ENCODE results near the gene OSBP. TPM values are rescaled to one million over a fixed set of nuclear protein-coding genes. Genes with fewer than 3 reads are reported as not detected.
A peak's percentile ranks its signal among the peaks of the same experiment; 100 is the strongest.

OSBP gene
- total RNA-seq, 8 experiments from 2014 or later = 21.4 to 52.2 (median 33.2) TPM

- ATAC-seq (replicated peaks in 6 of 8) = no peak
- WGBS, 10 experiments = 0 to 100% (median 67%) methylated on average over 1 to 2 of the region's 3 CpGs
- Histone ChIP-seq H3K27ac (no peak overlapping the region), H3K4me1 (replicated peaks in 1 of 2) (no peaks in the 10 kb centered on the region), H3K4me3 (no peak overlapping the region)
- in situ Hi-C loops (cut with MboI; ENCODE audit: low pct_unique_long_range_greater_than_20kb in 2 of 9, low sequenced_read_pairs in 9 of 9, unreplicated experiment in 9 of 9) = no loop called here
Observed at GRCh38 chr11:59625703-59626102, 10.1 kb upstream of the OSBP start.

GRCh38 chr11:59617876-59618275, 2.3 kb upstream of the OSBP start:
- no peak for ATAC-seq (replicated peaks in 6 of 8)
- in situ Hi-C loops (cut with MboI; ENCODE audit: low pct_unique_long_range_greater_than_20kb in 2 of 9, low sequenced_read_pairs in 9 of 9, unreplicated experiment in 9 of 9) = no loop called here
- Histone ChIP-seq H3K4me1 (replicated peaks in 1 of 2) (peaks cover 15 to 21% of the 10 kb centered on the region in 2 donors), H3K27ac (peak overlapping the region in 1 of 2 donors; percentile 96), H3K4me3 (no peak overlapping the region)
- 20 to 100% (median 80%) methylated on average over 1 of the region's 1 CpG for WGBS, 10 experiments

DNA sequence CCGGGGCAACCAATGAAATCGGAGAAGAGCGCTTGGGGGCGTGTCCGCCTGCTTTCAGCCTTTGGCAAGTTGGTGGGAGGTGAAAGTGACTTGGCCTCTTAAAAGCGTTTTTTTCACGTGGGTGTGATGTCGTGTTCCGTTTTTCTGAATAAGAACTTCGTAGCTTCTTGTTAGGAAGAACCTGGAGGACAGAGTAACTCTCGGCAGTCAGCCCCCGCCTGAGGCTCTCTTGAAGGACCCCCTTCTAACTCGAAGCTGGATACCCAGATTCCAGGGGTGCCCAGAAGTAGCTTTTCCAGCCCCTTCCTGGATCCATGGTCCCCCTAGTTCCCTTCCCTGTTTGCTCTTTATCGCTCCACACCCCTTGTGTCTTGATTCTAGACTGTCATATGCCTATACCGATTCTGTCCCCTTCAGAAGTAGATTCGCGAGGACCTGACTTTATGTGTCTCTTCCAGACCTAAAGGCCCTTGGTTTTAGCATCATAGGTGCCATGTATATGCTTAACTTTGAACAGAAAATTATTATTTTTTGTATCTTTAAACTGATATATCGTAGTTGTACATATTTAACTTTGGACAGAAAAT, 915 bp upstream of the OSBP start:
- H3K27ac ChIP-seq = peak overlapping the region; percentile 90 to 96
- in situ Hi-C loops (cut with MboI; ENCODE audit: low pct_unique_long_range_greater_than_20kb in 2 of 9, low sequenced_read_pairs in 9 of 9, unreplicated experiment in 9 of 9) = no loop called here
- ATAC-seq (replicated peaks in 6 of 8) = peak in 1 of 8 experiments; percentile 0
- peak overlapping the region; percentile 36 to 43 (median 38) for H3K4me3 ChIP-seq
- WGBS, 10 experiments = 0 to 67% (median 16%) methylated on average over 1 to 11 of the region's 18 CpGs; no CpG with 5 or more reads in 1 of the 10 experiments
- peaks cover 15 to 34% of the 10 kb centered on the region in 2 donors for H3K4me1 ChIP-seq (replicated peaks in 1 of 2)

- peaks cover 15 to 35% of the 10 kb centered on the region in 2 donors for H3K4me1 ChIP-seq (replicated peaks in 1 of 2)
- H3K4me3 ChIP-seq = peak overlapping the region; percentile 61 to 95 (median 81)
- no peak for ATAC-seq (replicated peaks in 6 of 8)
- in situ Hi-C loops (cut with MboI; ENCODE audit: low pct_unique_long_range_greater_than_20kb in 2 of 9, low sequenced_read_pairs in 9 of 9, unreplicated experiment in 9 of 9) = no loop called here
- peak overlapping the region; percentile 95 to 99 for H3K27ac ChIP-seq
- WGBS, 10 experiments = 0 to 8% (median 0%) methylated on average over 2 to 5 of the region's 51 CpGs; no CpG with 5 or more reads in 7 of the 10 experiments
Observed at GRCh38 chr11:59615120-59615636, 396 bp downstream of the OSBP start.

DNA sequence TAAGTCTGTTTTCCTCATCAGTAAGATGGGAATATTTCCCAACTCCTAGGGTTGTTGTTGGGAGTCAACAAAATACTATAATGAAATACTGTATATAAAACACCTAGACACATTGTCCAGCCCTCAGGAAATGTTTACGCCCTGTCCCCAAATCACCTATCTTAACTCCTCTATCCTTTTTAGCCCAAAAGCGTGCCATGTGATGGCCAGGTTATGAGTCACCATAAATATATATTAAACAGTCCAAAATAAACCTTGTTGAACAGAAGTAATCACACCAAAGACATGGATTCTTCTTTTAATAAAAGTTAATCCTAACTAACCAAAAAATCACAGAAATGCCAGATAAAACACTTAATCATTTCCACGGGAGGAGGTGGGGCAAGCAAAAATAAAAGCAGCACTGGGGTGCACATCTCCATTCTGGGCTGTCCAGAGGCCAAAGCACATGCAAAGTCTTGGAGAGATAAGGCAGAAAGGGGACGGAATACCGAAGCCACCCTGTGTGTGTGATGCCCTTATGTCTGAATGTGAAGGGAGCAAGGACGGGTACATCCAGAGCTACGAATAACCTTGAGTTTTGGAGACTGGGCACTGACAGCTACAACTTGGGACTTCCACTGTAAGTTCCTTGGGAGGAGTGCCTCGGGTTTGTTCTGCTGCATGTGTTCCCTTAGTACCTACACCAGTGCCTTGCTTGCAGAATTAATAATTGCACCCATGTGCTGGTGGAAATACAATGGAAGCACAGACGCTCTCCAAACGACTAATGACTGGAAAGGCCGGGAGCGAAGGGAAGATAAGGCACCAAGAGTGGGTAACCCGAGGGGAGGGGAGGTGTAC, 1.1 kb downstream of the OSBP start:
- in situ Hi-C loops (cut with MboI; ENCODE audit: low pct_unique_long_range_greater_than_20kb in 2 of 9, low sequenced_read_pairs in 9 of 9, unreplicated experiment in 9 of 9) = no loop called here
- no peak for ATAC-seq (replicated peaks in 6 of 8)
- Histone ChIP-seq H3K4me3 (peak overlapping the region; percentile 61 to 95 (median 81)), H3K4me1 (replicated peaks in 1 of 2) (peaks cover 15 to 35% of the 10 kb centered on the region in 2 donors), H3K27ac (peak overlapping the region; percentile 95 to 99)
- 0 to 100% (median 22%) methylated on average over 1 to 12 of the region's 13 CpGs for WGBS, 10 experiments

- no peak overlapping the region for H3K4me3 ChIP-seq
- 8 to 92% (median 84%) methylated on average over 2 to 5 of the region's 6 CpGs for WGBS, 10 experiments
- in situ Hi-C loops (cut with MboI; ENCODE audit: low pct_unique_long_range_greater_than_20kb in 2 of 9, low sequenced_read_pairs in 9 of 9, unreplicated experiment in 9 of 9) = no loop called here
Observed at GRCh38 chr11:59611570-59612565, 3.7 kb downstream of the OSBP start.

GRCh38 chr11:59610289-59610688, 5.3 kb downstream of the OSBP start:
- no peak for ATAC-seq (replicated peaks in 6 of 8)
- WGBS, 10 experiments = 86 to 100% (median 95%) methylated on average over 1 to 7 of the region's 7 CpGs
- Histone ChIP-seq H3K4me3 (no peak overlapping the region), H3K27ac (no peak overlapping the region), H3K4me1 (replicated peaks in 1 of 2) (peaks cover 5 to 27% of the 10 kb centered on the region in 2 donors)
- in situ Hi-C loops (cut with MboI; ENCODE audit: low pct_unique_long_range_greater_than_20kb in 2 of 9, low sequenced_read_pairs in 9 of 9, unreplicated experiment in 9 of 9) = no loop called here

More at GRCh38 chr11:59611570-59612565, 3.7 kb downstream of the OSBP start:
- H3K4me1 ChIP-seq (replicated peaks in 1 of 2) = peaks cover 5 to 28% of the 10 kb centered on the region in 2 donors
- ATAC-seq (replicated peaks in 6 of 8) = no peak
- no peak overlapping the region for H3K27ac ChIP-seq

DNA sequence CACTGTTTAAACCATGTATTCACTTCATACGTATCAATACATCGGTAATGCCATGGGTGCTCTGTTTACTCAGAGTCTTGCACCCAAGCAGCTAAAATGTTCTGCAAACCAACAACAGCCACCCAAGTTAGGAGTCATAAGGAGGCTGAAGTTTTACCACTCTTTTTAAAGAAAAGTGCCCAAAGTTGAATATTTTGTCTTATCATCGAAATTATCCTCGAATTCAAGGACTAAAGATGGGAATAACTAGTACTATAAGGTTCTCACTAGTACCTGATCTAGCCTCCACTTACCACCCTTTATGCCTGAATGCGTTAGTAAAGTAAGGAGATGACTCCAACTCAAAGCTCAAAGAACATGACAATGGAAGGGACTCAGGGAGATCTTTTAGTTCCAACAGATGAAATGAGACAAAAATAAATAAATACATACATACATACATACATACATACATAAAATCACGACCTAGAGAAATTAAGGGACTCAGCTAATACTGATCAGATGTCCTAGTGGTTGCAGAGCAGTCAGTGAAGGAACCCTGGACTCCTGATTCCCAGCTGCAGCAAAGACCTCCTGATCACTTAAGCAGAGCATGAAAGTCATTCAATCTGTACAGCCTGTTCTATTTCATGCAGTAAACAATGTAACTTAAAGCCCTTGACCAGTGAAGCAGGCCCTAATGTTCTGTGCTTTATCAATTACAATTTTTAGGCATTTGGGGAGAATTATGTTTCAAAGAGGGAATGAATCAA, 7.7 kb downstream of the OSBP start:
- 88 to 100% (median 94%) methylated on average over 2 to 6 of the region's 6 CpGs for WGBS, 10 experiments
- in situ Hi-C loops (cut with MboI; ENCODE audit: low pct_unique_long_range_greater_than_20kb in 2 of 9, low sequenced_read_pairs in 9 of 9, unreplicated experiment in 9 of 9) = no loop called here
- no peak for ATAC-seq (replicated peaks in 6 of 8)

DNA sequence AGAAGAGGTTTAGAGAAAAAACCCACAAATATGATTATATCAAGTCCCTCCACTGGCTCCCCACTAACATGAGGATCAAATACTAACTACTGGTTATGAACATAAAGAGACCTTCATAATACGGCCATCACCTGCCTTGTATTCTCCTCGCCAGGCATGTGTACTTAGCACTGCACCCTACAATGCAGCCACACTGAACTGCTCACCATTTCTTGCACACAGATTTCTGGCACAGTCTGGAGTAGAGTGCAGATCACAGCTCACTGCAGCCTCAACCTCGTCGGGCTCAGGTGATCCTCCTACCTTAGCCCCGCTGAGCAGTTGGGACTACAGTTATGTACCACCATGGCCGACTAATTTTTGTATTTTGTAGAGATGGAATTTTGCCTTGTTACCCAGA, 13.1 kb downstream of the OSBP start:
- WGBS, 10 experiments = 91 to 100% (median 100%) methylated on average over 1 to 6 of the region's 6 CpGs; no CpG with 5 or more reads in 1 of the 10 experiments
- in situ Hi-C loops (cut with MboI; ENCODE audit: low pct_unique_long_range_greater_than_20kb in 2 of 9, low sequenced_read_pairs in 9 of 9, unreplicated experiment in 9 of 9) = no loop called here
- no peak overlapping the region for H3K27ac ChIP-seq
- H3K4me1 ChIP-seq (replicated peaks in 1 of 2) = no peaks in the 10 kb centered on the region
- ATAC-seq (replicated peaks in 6 of 8) = no peak
- H3K4me3 ChIP-seq = no peak overlapping the region

More for the DNA sequence above, 7.7 kb downstream of the OSBP start:
- Histone ChIP-seq H3K27ac (no peak overlapping the region), H3K4me3 (no peak overlapping the region), H3K4me1 (replicated peaks in 1 of 2) (peaks cover 0 to 14% of the 10 kb centered on the region in 2 donors)

DNA sequence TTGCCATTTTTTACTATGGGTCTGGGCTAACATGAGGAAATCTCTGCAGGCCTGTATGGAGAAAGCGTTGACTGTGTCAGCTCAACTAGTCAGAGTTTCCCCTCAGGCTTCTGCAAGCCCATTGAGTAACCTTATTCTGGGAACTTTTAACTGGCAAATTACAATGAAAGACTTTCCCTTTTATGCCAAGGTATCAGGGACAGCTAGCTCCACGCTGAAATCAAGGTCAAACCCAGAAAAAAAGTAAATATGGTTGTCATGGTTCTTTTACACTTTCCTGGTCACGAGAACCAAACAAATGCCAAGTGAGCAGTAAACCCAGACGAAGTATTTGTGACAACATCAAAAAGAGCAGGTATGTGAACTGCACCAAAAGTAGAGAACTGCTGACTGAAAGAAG, 13.8 kb downstream of the OSBP start:
- no peak overlapping the region for H3K27ac ChIP-seq
- H3K4me1 ChIP-seq (replicated peaks in 1 of 2) = no peaks in the 10 kb centered on the region
- in situ Hi-C loops (cut with MboI; ENCODE audit: low pct_unique_long_range_greater_than_20kb in 2 of 9, low sequenced_read_pairs in 9 of 9, unreplicated experiment in 9 of 9) = no loop called here
- no peak overlapping the region for H3K4me3 ChIP-seq
- 75 to 100% (median 94%) methylated on average over 1 to 4 of the region's 4 CpGs for WGBS, 10 experiments
- ATAC-seq (replicated peaks in 6 of 8) = no peak

DNA sequence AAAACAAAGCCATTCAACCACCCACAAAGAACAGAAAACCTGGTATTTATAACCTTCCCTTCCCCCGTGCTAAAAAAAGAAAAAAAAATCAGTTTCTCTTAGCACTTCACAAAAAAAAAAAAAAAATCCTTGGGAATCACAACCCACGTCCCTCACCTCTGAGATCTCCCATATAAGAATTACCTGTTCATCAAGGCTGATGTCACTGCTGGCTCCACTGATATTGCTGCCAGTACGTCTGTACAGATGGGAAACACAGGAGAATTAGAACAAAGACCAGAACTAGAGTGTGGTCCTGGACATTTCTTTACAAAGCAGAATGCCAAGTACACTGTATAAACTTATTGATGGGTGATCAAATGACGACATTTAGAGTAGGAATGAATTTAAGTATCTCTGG, 14.9 kb downstream of the OSBP start:
- Histone ChIP-seq H3K4me3 (no peak overlapping the region), H3K4me1 (replicated peaks in 1 of 2) (no peaks in the 10 kb centered on the region), H3K27ac (no peak overlapping the region)
- WGBS, 10 experiments = 71 to 100% (median 96%) methylated on average over 1 to 4 of the region's 4 CpGs
- in situ Hi-C loops (cut with MboI; ENCODE audit: low pct_unique_long_range_greater_than_20kb in 2 of 9, low sequenced_read_pairs in 9 of 9, unreplicated experiment in 9 of 9) = no loop called here
- no peak for ATAC-seq (replicated peaks in 6 of 8)

GRCh38 chr11:59600234-59600633, 15.3 kb downstream of the OSBP start:
- in situ Hi-C loops (cut with MboI; ENCODE audit: low pct_unique_long_range_greater_than_20kb in 2 of 9, low sequenced_read_pairs in 9 of 9, unreplicated experiment in 9 of 9) = no loop called here
- Histone ChIP-seq H3K4me1 (replicated peaks in 1 of 2) (no peaks in the 10 kb centered on the region), H3K27ac (no peak overlapping the region), H3K4me3 (no peak overlapping the region)
- 57 to 100% (median 83%) methylated on average over 1 to 2 of the region's 2 CpGs; no CpG with 5 or more reads in 3 of the 10 experiments for WGBS, 10 experiments
- ATAC-seq (replicated peaks in 6 of 8) = no peak

All from motor neuron (in vitro differentiated cells).